Activated CD8-positive, alpha-beta T cell treated with anti-CD3 and anti-CD28 coated beads for 36 hours (primary cell): ENCODE results near the gene LHX8. TPM values are rescaled to one million over a fixed set of nuclear protein-coding genes. Genes with fewer than 3 reads are reported as not detected.

ENCODE experiments used
- ATAC-seq: fragments of 200-7000 bp; cut with Tn5 transposase; one replicate; pipeline ENCODE4 v1.10.0; 2021; ENCODE audit warnings: mild to moderate bottlenecking, moderate library complexity
- CTCF ChIA-PET: fragments of 350-600 bp; sonication (Branson Sonifier 250); formaldehyde crosslinking; loops from one replicate; lab custom pipeline; 2021; ENCODE audit warnings: antibody characterized with exemption; lab: Charles Lee
- POLR2A ChIA-PET: fragments of 350-600 bp; sonication (Branson Sonifier 250); formaldehyde crosslinking; loops from one replicate; lab custom pipeline; 2021; ENCODE audit warnings: antibody characterized with exemption; lab: Charles Lee
- DNase-seq: peaks from one replicate; pipeline ENCODE4 v3.0.0-alpha.2; 2020
- H3K27ac Mint-ChIP-seq: one replicate; pipeline ENCODE4 v1.8.0; 2021; ENCODE audit warnings: mild to moderate bottlenecking, mixed read lengths
- H3K27me3 Mint-ChIP-seq: one replicate; pipeline ENCODE4 v1.8.0; 2021; ENCODE audit warnings: mixed read lengths
- H3K36me3 Mint-ChIP-seq: one replicate; pipeline ENCODE4 v1.8.0; 2021; ENCODE audit warnings: low read depth, mixed read lengths
- H3K4me1 Mint-ChIP-seq: one replicate; pipeline ENCODE4 v1.8.0; 2021; ENCODE audit warnings: low read depth, mixed read lengths
- H3K4me3 Mint-ChIP-seq: one replicate; pipeline ENCODE4 v1.8.0; 2021; ENCODE audit warnings: mild to moderate bottlenecking, moderate library complexity, mixed read lengths
- H3K9me3 Mint-ChIP-seq: one replicate; pipeline ENCODE4 v1.8.0; 2021; ENCODE audit warnings: mixed read lengths
- intact Hi-C: fragments of 100-400 bp; cut with micrococcal nuclease; formaldehyde crosslinking; loops from one replicate; pipeline ENCODE4 v1.10.0; 2022
- total RNA-seq, 2 experiments: library from RNA; stranded (reverse); gene quantifications; one replicate each; pipeline ENCODE4 v1.2.3, GENCODE V29; 2021
- TF ChIP-seq, protein P1 (sequence below): fragments of 200-600 bp; IDR thresholded peaks from one replicate; pipeline ENCODE4 v1.8.0; 2022; ENCODE audit warnings: antibody characterized with exemption, mild to moderate bottlenecking

LHX8 gene
- total RNA-seq, 2 experiments from 2014 or later = not detected

DNA sequence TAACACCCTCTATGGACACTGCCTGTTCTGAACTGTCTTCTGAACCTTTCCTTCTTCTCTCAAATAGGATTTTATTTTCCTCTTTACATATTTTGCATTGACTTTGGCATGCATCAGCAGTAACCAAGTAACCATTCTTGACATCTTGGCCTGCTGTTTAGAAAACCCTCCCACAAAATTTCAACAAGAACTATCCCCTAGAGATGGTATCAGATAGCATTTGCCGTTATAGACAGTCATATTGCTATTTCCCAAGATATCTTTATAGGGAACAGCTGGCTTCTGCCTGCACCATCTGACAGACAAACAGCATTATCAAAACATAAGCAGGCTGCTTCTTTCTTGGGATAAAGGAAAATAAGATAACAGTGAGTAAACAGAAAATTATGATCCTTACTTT is 54.7 kb downstream of the LHX8 start:
- CTCF ChIA-PET = no interaction called here
- Mint-ChIP-seq H3K27ac (no peak overlapping the region), H3K9me3 (no peaks in the 10 kb centered on the region), H3K36me3 (no peaks in the 10 kb centered on the region), H3K27me3 (no peaks in the 10 kb centered on the region), H3K4me1 (no peaks in the 10 kb centered on the region), H3K4me3 (no peak overlapping the region)
- POLR2A ChIA-PET = no interaction called here
- TF ChIP-seq, protein P1, sequence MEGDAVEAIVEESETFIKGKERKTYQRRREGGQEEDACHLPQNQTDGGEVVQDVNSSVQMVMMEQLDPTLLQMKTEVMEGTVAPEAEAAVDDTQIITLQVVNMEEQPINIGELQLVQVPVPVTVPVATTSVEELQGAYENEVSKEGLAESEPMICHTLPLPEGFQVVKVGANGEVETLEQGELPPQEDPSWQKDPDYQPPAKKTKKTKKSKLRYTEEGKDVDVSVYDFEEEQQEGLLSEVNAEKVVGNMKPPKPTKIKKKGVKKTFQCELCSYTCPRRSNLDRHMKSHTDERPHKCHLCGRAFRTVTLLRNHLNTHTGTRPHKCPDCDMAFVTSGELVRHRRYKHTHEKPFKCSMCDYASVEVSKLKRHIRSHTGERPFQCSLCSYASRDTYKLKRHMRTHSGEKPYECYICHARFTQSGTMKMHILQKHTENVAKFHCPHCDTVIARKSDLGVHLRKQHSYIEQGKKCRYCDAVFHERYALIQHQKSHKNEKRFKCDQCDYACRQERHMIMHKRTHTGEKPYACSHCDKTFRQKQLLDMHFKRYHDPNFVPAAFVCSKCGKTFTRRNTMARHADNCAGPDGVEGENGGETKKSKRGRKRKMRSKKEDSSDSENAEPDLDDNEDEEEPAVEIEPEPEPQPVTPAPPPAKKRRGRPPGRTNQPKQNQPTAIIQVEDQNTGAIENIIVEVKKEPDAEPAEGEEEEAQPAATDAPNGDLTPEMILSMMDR = no peak
- no peak for ATAC-seq
- intact Hi-C loops = no loop called here
- no peak for DNase-seq

DNA sequence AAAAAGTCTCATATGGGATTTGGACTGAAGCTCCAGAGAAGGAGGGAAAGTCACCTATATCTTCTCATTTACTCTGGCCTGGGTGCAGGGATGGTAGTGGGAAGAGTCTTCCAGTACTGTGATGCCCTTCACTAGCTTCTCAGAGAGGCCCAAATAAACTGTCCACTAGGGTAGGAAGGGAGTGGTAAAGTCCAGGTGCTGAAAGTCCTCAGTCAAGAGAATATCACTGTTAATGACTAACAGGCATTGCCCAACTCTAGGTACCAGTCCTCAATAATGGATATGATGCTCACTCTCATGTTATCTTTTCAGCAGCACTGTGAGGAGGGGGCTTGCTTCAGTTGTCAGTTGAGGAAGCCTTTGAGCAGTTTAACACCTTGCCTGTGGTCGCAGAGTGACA is 64.0 kb downstream of the LHX8 start:
- TF ChIP-seq, protein P1 = no peak
- Mint-ChIP-seq H3K9me3 (no peaks in the 10 kb centered on the region), H3K36me3 (no peaks in the 10 kb centered on the region), H3K4me1 (no peaks in the 10 kb centered on the region), H3K4me3 (no peak overlapping the region), H3K27ac (no peak overlapping the region), H3K27me3 (peaks cover 3% of the 10 kb centered on the region)
- DNase-seq (no peak), ATAC-seq (no peak)
- ChIA-PET POLR2A (interaction anchor here (1.0 kb wide), 1 partner anchor 27 kb away, joined by 4 read pairs; no protein-coding TSS in a partner anchor), CTCF (no interaction called here)
- intact Hi-C loops = no loop called here

DNA sequence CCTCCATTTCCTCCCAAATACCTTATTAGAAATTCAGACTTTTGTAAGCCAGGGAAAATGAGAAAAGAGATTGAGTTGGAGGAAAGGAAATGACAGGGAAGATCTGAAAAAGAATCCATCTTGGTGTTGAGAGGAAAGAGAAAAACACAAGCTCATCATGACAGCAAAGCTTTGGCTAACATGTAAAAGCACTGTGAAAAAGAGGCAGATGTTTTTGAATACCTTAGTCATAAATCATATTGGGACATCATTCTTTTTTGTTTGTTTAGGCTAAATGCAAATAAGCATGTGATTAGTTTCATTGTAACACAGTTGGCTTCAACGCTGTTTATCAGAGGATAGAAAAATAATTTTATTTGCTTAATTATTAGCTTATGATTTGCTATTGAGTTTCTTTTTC is 64.6 kb downstream of the LHX8 start:
- H3K9me3 Mint-ChIP-seq = no peaks in the 10 kb centered on the region
- DNase-seq = no peak
- no peaks in the 10 kb centered on the region for H3K4me1 Mint-ChIP-seq
- H3K36me3 Mint-ChIP-seq = no peaks in the 10 kb centered on the region
- no peak overlapping the region for H3K4me3 Mint-ChIP-seq
- POLR2A ChIA-PET = interaction anchor here (1.0 kb wide), 1 partner anchor 27 kb away, joined by 4 read pairs; no protein-coding TSS in a partner anchor
- H3K27me3 Mint-ChIP-seq = peaks cover 3% of the 10 kb centered on the region
- no peak overlapping the region for H3K27ac Mint-ChIP-seq
- intact Hi-C loops = no loop called here
- CTCF ChIA-PET = no interaction called here
- no peak for ATAC-seq
- TF ChIP-seq, protein P1 = no peak

DNA sequence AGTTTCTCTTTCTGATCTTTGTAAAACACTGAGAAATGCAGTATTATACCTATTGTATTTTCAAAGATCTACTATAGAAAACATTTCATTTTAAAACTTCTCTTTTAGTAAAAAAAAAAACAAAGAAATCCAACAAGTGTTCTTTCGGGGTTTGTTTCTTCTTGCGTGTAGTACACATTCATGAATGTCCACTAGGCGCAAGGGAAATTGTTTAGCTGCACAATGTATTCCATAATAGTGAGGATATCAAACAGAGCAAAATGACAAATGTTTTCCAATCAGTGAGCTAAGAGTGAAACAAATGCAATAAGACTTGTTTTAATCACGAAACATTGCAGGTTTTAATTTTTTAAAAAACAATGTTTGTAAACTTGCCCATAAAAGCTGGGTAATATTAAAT is 68.6 kb downstream of the LHX8 start:
- POLR2A ChIA-PET = no interaction called here
- Mint-ChIP-seq H3K4me1 (no peaks in the 10 kb centered on the region), H3K9me3 (no peaks in the 10 kb centered on the region), H3K27me3 (no peaks in the 10 kb centered on the region), H3K27ac (no peak overlapping the region), H3K36me3 (no peaks in the 10 kb centered on the region), H3K4me3 (no peak overlapping the region)
- CTCF ChIA-PET = interaction anchor here (0.8 to 2.8 kb wide), 5 partner anchors 9 to 433 kb away, joined by 3 to 9 read pairs (median 6); no protein-coding TSS in a partner anchor
- TF ChIP-seq, protein P1 = no peak
- intact Hi-C loops = loop anchor here (1.0 kb wide), 1 partner anchor 430 kb away; no protein-coding TSS in a partner anchor
- DNase-seq (no peak), ATAC-seq (no peak)

DNA sequence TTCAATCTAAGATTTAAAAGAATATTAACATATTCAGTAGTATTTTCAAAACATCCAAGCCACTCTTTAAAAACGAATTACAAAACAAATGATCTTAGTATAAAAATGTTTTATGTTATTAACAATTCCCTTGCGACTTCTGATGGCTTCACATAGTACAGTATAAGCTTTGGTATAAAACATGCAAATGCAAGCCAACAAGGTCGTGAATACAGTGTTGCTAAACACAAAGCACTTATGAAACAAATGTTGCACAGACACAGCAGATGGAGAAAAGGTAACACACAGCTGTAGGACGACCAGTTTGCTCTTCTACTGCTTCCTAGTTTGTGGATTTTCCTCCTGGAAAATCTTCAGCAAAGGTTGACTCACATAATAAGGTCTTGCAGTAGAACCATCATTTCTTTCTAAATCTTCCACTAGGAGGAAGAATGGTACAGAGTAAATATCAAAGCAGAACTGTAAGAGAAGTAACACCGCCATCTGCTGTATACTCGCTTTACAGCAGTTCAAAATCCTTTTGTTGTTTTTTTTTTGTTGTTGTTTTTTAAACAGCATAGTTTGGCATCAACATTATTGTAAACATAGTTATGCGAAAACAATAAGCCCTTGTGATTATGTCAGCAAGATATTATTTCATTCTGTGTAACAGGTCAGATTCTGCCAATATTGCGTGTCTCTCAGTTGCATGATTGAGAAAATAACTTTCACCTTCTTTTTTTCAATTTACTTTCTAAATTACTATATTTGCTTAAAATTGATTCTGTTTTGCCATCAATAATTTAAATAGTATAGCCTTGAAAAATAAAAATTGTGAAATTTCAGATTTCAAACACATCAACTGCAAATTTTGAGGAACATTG is 69.5 kb downstream of the LHX8 start:
- TF ChIP-seq, protein P1 = peak; percentile 72
- no peak overlapping the region for H3K27ac Mint-ChIP-seq
- CTCF ChIA-PET = interaction anchor here (0.8 to 2.8 kb wide), 6 partner anchors 9 to 434 kb away, joined by 3 to 9 read pairs (median 4); no protein-coding TSS in a partner anchor
- peak; percentile 61 for ATAC-seq
- POLR2A ChIA-PET = no interaction called here
- intact Hi-C loops = loop anchor here (1.0 kb wide), 1 partner anchor 431 kb away; no protein-coding TSS in a partner anchor
- H3K9me3 Mint-ChIP-seq = no peaks in the 10 kb centered on the region
- peak; percentile 2 for DNase-seq
- H3K4me1 Mint-ChIP-seq = no peaks in the 10 kb centered on the region
- no peaks in the 10 kb centered on the region for H3K27me3 Mint-ChIP-seq
- no peaks in the 10 kb centered on the region for H3K36me3 Mint-ChIP-seq
- no peak overlapping the region for H3K4me3 Mint-ChIP-seq
